ENCODE data around the gene PRR12. TPM values are rescaled to one million over a fixed set of nuclear protein-coding genes. Genes with fewer than 3 reads are reported as not detected.

PRR12 gene
- total RNA-seq, 2 donors from 2014 or later = 29.7 to 45.7 TPM

DNA sequence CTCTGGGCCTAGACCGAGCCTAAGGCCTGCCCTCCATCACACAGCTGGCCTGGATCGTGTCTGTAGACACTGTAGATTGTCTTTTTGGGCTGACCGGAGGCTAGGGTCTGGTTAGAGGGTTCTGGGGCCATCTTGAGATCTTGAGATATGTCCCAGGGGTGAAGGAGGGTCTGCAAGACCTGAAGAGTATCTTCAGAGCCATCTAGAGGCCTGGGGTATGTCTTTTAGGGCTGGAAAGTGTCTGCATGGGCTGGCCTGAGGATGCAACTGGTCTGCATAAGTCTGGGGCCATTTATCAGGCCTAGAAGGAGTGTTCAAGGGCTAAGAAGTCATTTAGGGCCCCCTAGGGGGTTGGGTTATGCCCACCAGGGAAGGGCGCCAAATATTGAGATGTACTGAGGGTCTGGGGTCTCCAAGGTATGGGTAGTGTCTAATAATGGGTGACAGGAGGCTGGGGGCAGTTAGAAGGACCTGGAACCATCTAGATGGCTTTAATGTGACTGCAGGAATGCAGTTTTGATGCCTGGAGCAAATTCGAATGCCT lies 51.6 kb downstream of the PRR12 start:
- peak overlapping the region; percentile 97 to 99 for H3K27ac Mint-ChIP-seq
- no peak for ATAC-seq
- H3K4me3 Mint-ChIP-seq = peak overlapping the region; percentile 99
- peaks cover 53 to 56% of the 10 kb centered on the region in 2 donors for H3K4me1 Mint-ChIP-seq (ENCODE audit: low read depth in 2 of 2)
- no peak for DNase-seq (ENCODE audit: low spot score)
- H3K9me3 Mint-ChIP-seq = no peaks in the 10 kb centered on the region
- H3K36me3 Mint-ChIP-seq = no peaks in the 10 kb centered on the region
- H3K27me3 Mint-ChIP-seq = peaks cover 0 to 4% of the 10 kb centered on the region in 2 donors

DNA sequence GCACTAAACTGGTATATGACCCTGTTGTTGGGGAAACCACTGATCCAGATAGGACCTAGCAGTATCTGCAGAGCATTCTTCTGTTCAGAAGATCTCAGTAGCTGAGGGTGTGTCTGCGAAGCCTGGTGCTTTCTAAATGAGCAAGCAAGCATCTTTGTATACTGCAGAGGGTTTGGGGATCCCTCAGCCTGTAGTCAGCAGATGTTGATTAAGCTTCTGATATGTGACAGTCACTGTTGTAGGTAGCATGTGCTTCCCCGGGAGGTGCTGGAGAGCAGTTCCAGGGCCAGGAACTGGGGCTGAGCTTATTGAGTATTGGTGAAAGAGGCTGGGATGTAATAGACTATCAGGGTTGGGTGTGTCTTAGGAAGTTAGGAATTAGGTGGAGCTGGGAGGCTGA lies 52.5 kb downstream of the PRR12 start:
- no peak for ATAC-seq
- no peaks in the 10 kb centered on the region for H3K36me3 Mint-ChIP-seq
- H3K4me1 Mint-ChIP-seq (ENCODE audit: low read depth in 2 of 2) = peaks cover 47% of the 10 kb centered on the region in 2 donors
- DNase-seq (ENCODE audit: low spot score) = no peak
- H3K9me3 Mint-ChIP-seq = no peaks in the 10 kb centered on the region
- peak overlapping the region; percentile 97 to 99 for H3K27ac Mint-ChIP-seq
- peaks cover 0 to 2% of the 10 kb centered on the region in 2 donors for H3K27me3 Mint-ChIP-seq
- peak overlapping the region; percentile 99 for H3K4me3 Mint-ChIP-seq

DNA sequence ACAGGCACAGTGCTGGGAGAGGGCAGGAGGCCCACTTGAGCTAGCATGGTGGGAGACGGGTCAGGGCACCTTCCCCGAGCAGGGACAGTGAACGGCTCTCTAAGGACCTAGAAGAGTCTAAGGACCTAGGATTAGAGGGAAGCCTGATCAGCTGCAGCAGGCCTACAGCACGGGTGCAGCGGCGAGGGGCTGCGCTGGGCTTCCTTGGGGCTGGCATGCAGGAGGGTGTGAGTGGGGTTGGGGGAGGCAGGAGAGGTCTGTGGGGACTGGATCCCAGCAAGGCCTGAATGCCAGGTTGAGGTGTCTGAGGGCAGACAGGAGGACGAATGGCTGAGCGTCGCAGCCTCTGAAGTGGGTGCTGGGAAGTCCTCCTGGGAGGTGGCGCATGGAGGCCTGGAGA lies 54.6 kb downstream of the PRR12 start:
- Mint-ChIP-seq H3K4me3 (no peak overlapping the region), H3K36me3 (no peaks in the 10 kb centered on the region), H3K4me1 (ENCODE audit: low read depth in 2 of 2) (peaks cover 36 to 38% of the 10 kb centered on the region in 2 donors), H3K27me3 (no peaks in the 10 kb centered on the region), H3K27ac (no peak overlapping the region), H3K9me3 (no peaks in the 10 kb centered on the region)
- no peak for DNase-seq (ENCODE audit: low spot score)
- ATAC-seq = no peak

DNA sequence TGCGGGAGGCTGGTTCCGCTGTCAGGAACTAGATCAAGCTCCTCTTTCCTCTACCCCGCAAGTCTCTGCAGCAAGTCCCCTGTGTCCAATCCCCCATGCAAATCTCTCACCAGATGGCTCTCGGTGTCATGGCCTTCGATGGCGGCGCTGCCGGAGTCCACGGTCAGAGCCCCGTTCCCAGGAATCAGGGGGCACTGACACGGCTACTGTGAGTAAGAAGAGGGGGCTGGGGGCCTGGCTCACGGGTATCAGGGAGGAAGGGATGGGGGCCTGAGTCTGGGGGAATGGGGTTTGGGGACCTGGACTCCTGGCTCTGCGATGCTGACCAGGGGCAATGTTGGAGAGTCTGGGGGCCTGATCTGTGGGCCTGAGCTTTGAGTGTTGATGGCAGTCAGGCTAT lies 55.0 kb downstream of the PRR12 start:
- Mint-ChIP-seq H3K4me3 (no peak overlapping the region), H3K4me1 (ENCODE audit: low read depth in 2 of 2) (peaks cover 32 to 34% of the 10 kb centered on the region in 2 donors), H3K36me3 (no peaks in the 10 kb centered on the region), H3K27me3 (no peaks in the 10 kb centered on the region), H3K27ac (no peak overlapping the region), H3K9me3 (no peaks in the 10 kb centered on the region)
- ATAC-seq (no peak), DNase-seq (ENCODE audit: low spot score) (no peak)

DNA sequence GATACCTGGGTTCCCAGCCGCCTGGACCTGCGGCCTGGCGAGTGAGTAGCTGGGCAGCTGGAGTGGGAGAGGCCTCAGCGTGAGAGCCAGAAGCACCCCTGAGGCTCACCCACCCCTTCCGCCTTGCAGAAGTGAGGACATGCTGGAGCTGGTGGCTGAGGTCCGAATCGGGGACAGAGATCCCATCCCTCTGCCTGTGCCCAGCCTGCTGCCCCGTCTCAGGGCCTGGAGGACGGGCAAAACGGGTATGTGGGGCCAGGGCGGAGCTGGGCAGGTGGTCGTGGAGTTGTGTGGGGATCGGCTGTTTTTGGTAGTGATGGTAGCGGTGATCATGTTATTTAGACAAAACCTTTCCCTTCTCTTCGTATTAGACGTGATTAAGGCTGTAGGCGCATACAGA lies 55.6 kb downstream of the PRR12 start:
- H3K36me3 Mint-ChIP-seq = no peaks in the 10 kb centered on the region
- H3K4me1 Mint-ChIP-seq (ENCODE audit: low read depth in 2 of 2) = peaks cover 28 to 31% of the 10 kb centered on the region in 2 donors
- H3K4me3 Mint-ChIP-seq = no peak overlapping the region
- ATAC-seq (no peak), DNase-seq (ENCODE audit: low spot score) (no peak)
- H3K27ac Mint-ChIP-seq = peak overlapping the region in 1 of 2 donors; percentile 68
- no peaks in the 10 kb centered on the region for H3K9me3 Mint-ChIP-seq
- H3K27me3 Mint-ChIP-seq = no peaks in the 10 kb centered on the region

DNA sequence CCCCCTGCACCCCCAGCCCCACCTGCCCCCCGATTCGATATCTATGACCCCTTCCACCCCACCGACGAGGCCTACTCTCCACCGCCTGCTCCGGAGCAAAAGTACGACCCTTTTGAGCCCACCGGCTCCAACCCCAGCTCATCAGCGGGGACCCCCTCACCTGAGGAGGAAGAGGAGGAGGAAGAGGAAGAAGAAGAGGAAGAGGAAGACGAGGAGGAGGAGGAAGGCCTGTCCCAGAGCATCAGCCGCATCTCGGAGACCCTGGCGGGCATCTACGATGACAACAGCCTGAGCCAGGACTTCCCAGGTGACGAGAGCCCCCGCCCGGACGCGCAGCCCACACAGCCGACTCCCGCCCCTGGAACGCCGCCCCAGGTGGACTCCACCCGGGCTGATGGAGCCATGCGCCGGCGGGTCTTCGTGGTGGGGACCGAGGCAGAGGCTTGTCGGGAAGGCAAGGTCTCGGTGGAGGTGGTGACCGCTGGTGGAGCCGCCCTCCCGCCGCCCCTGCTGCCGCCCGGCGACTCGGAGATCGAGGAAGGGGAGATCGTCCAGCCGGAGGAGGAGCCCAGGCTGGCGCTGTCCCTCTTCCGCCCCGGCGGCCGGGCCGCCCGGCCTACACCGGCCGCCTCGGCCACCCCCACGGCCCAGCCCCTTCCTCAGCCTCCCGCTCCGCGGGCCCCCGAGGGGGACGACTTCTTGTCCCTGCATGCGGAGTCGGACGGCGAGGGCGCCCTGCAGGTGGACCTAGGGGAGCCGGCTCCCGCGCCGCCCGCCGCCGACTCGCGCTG lies 60.2 kb downstream of the PRR12 start:
- Mint-ChIP-seq H3K9me3 (no peaks in the 10 kb centered on the region), H3K36me3 (peaks cover 5% of the 10 kb centered on the region)

DNA sequence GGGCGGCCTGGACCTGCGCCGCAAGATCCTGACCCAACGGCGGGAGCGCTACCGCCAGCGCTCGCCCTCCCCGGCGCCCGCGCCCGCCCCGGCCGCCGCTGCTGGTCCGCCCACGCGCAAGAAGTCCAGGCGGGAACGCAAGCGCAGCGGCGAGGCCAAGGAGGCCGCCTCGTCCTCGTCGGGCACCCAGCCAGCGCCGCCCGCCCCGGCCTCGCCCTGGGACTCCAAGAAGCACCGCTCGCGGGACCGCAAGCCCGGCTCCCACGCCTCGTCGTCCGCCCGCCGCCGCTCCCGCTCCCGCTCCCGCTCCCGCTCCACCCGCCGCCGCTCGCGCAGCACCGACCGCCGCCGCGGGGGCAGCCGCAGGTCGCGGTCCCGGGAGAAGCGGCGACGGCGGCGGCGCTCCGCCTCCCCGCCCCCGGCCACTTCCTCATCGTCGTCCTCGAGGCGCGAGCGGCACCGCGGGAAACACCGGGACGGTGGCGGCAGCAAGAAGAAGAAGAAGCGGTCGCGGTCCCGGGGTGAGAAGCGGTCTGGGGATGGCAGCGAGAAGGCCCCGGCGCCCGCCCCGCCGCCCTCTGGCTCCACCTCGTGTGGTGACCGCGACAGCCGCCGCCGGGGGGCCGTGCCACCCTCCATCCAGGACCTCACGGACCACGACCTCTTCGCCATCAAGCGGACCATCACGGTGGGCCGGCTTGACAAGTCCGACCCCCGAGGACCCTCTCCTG lies 61.0 kb downstream of the PRR12 start:
- H3K36me3 Mint-ChIP-seq = peaks cover 5% of the 10 kb centered on the region
- peaks cover 8 to 24% of the 10 kb centered on the region in 2 donors for H3K4me1 Mint-ChIP-seq (ENCODE audit: low read depth in 2 of 2)

More for the DNA sequence above, 60.2 kb downstream of the PRR12 start:
- no peak overlapping the region for H3K27ac Mint-ChIP-seq
- no peak overlapping the region for H3K4me3 Mint-ChIP-seq
- peaks cover 8 to 20% of the 10 kb centered on the region in 2 donors for H3K4me1 Mint-ChIP-seq (ENCODE audit: low read depth in 2 of 2)
- no peaks in the 10 kb centered on the region for H3K27me3 Mint-ChIP-seq
- ATAC-seq = no peak
- peak; percentile 58 for DNase-seq (ENCODE audit: low spot score)

DNA sequence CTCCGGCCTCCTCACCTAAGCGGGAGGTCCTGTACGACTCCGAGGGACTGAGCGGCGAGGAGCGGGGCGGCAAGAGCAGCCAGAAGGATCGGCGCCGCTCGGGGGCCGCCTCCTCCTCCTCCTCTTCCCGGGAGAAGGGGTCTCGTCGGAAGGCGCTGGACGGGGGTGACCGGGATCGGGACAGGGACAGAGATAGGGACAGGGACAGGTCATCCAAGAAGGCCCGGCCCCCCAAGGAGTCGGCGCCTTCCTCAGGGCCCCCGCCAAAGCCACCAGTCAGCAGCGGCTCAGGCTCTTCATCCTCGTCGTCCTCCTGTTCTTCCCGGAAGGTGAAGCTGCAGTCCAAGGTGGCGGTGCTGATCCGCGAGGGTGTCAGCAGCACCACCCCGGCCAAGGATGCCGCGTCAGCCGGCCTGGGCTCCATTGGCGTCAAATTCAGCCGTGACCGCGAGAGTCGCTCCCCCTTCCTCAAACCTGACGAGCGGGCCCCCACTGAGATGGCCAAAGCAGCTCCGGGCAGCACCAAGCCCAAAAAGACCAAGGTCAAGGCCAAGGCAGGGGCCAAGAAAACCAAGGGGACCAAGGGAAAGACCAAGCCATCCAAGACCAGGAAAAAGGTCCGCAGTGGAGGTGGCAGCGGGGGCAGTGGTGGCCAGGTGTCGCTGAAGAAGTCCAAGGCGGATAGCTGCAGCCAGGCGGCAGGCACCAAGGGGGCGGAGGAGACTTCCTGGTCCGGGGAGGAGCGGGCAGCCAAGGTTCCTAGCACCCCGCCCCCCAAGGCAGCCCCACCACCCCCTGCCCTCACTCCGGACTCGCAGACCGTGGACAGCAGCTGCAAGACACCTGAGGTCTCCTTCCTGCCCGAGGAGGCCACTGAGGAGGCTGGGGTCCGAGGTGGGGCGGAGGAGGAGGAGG lies 61.8 kb downstream of the PRR12 start:
- H3K4me1 Mint-ChIP-seq (ENCODE audit: low read depth in 2 of 2) = peaks cover 8 to 27% of the 10 kb centered on the region in 2 donors
- ATAC-seq (no peak), DNase-seq (ENCODE audit: low spot score) (peak; percentile 53)
- H3K27ac Mint-ChIP-seq = no peak overlapping the region
- H3K27me3 Mint-ChIP-seq = no peaks in the 10 kb centered on the region
- H3K4me3 Mint-ChIP-seq = no peak overlapping the region
- H3K9me3 Mint-ChIP-seq = no peaks in the 10 kb centered on the region
- H3K36me3 Mint-ChIP-seq = peaks cover 5% of the 10 kb centered on the region

More for the DNA sequence above, 61.0 kb downstream of the PRR12 start:
- DNase-seq (ENCODE audit: low spot score) (peak; percentile 59), ATAC-seq (no peak)
- Mint-ChIP-seq H3K4me3 (no peak overlapping the region), H3K27ac (no peak overlapping the region), H3K27me3 (no peaks in the 10 kb centered on the region), H3K9me3 (no peaks in the 10 kb centered on the region)

DNA sequence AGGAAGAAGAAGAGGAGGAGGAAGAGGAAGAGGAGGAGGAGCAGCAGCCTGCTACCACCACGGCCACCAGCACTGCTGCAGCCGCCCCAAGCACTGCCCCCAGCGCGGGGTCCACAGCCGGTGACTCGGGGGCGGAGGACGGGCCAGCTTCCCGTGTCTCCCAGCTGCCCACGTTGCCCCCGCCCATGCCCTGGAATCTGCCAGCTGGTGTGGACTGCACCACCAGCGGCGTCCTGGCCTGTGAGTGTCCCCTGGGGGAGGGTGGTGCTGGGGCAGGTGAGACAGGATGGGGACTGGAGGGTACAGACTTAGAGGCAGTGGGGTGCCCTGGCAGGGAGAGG lies 62.5 kb downstream of the PRR12 start:
- peaks cover 5% of the 10 kb centered on the region for H3K36me3 Mint-ChIP-seq
- DNase-seq (ENCODE audit: low spot score) (no peak), ATAC-seq (no peak)
- H3K4me1 Mint-ChIP-seq (ENCODE audit: low read depth in 2 of 2) = peaks cover 8 to 28% of the 10 kb centered on the region in 2 donors
- no peak overlapping the region for H3K27ac Mint-ChIP-seq
- H3K4me3 Mint-ChIP-seq = no peak overlapping the region
- H3K9me3 Mint-ChIP-seq = no peaks in the 10 kb centered on the region
- no peaks in the 10 kb centered on the region for H3K27me3 Mint-ChIP-seq

DNA sequence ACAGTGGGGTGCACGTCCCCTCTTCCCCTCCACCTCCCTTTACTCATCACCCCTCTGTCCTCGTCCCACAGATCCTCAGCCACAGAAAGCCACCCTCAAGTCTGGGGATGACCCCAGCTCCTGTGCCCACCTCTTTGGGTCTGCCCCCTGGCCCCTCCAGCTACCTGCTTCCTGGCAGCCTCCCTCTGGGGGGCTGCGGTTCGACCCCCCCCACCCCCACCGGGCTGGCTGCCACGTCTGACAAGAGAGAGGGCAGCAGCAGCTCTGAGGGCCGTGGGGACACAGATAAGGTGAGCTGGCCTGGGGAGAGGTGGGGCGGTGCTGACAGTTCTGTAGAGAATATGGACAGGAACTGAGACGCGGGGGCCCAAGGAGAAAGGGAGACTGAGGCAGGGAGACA lies 63.6 kb downstream of the PRR12 start:
- H3K27me3 Mint-ChIP-seq = no peaks in the 10 kb centered on the region
- H3K27ac Mint-ChIP-seq = peak overlapping the region; percentile 80 to 88
- no peak overlapping the region for H3K4me3 Mint-ChIP-seq
- ATAC-seq (no peak), DNase-seq (ENCODE audit: low spot score) (no peak)
- peaks cover 8 to 28% of the 10 kb centered on the region in 2 donors for H3K4me1 Mint-ChIP-seq (ENCODE audit: low read depth in 2 of 2)
- H3K9me3 Mint-ChIP-seq = no peaks in the 10 kb centered on the region
- peaks cover 5% of the 10 kb centered on the region for H3K36me3 Mint-ChIP-seq

DNA sequence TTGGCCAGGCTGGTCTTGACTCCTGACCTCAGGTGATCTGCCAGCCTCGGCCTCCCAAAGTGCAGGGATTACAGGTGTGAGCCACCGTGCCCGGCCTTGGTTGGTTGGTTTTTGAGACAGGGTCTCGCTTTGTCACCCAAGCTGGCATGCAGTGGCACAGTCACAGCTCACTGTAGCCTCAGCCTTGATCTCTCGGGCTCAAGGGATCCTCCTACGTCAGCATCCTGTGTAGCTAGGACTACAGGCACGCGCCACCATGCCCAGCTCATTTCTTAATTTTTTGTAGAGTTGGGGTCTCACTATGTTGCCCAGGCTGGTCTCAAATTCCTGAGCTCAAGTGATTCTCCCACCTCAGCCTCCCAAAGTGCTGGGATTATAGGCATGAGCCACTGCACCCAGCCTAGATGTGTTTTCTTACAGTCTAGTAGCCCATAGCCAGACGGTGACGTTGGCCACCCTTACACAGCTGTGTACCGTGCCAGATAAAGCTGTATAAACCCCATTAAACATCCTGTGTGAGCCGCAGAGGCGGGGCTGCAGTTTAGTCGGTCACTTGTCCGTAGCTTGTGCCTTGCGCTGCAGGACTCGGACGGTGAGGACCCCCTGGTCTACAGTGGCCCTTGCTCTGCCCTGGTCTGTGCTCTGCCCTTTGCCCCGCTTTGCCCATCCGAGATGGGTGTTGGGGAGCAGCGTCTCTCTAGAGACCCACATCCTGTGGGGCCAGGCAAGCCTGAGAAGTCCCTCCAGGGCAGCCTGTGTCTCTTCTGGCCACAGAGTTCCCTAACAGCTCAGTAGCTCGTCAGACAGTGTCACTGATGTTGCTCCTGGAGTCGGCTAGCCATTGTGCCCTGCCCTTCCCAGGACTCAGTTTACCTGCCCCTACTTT lies 64.8 kb downstream of the PRR12 start:
- Mint-ChIP-seq H3K36me3 (peaks cover 5% of the 10 kb centered on the region), H3K4me1 (ENCODE audit: low read depth in 2 of 2) (peaks cover 8 to 25% of the 10 kb centered on the region in 2 donors), H3K4me3 (peak overlapping the region; percentile 32), H3K27ac (peak overlapping the region; percentile 80 to 88), H3K9me3 (no peaks in the 10 kb centered on the region), H3K27me3 (no peaks in the 10 kb centered on the region)
- DNase-seq (ENCODE audit: low spot score) (no peak), ATAC-seq (peak; percentile 68 to 86)

DNA sequence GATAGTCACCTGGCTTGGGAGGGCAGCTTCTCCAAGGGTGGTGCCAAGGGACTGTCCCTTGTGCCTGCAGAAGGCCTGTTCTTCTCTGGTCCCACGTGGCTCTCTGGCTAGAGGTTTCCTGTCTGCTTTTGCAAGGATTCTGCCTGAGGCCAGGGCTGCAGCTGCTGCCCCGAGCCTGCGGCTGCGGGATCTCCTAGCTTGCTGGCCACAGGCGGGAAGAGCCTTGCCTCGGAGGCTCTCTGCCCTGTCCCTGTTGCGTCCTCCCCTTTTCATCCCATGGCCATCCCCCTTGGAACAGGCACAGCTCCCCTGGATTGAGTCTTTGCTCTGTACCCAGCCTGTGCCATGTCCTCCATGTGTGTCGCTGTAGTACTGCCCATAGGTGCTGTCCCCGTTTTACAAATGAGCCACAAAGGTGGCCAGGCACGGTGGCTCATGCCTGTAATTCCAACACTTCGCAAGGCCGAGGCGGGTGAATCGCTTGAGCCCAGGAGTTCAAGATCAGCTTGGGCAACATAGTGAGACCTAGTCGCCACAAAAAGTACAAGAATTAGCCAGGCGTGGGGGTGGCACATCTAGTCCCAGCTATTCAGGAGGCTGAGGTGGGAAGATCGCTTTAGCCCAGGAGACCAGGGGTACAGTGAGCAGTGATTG lies 65.6 kb downstream of the PRR12 start:
- peak overlapping the region; percentile 32 for H3K4me3 Mint-ChIP-seq
- peaks cover 5% of the 10 kb centered on the region for H3K36me3 Mint-ChIP-seq
- no peaks in the 10 kb centered on the region for H3K9me3 Mint-ChIP-seq
- peak in 1 of 2 donors; percentile 43 for ATAC-seq
- H3K27ac Mint-ChIP-seq = peak overlapping the region; percentile 80 to 88
- peaks cover 8 to 25% of the 10 kb centered on the region in 2 donors for H3K4me1 Mint-ChIP-seq (ENCODE audit: low read depth in 2 of 2)
- DNase-seq (ENCODE audit: low spot score) = no peak
- H3K27me3 Mint-ChIP-seq = no peaks in the 10 kb centered on the region
